Fibroblast of lung (primary cell): ENCODE results near the gene UTF1. TPM values are rescaled to one million over a fixed set of nuclear protein-coding genes. Genes with fewer than 3 reads are reported as not detected.

Experiments used
- DNase-seq, 2 donors: peaks; one replicate each; pipeline versions ENCODE4 v3.0.0 to v3.0.0-alpha.2; 2010; ENCODE audit warnings: low read depth in 2 of 2
- H2AFZ ChIP-seq: 2 replicates; pipeline ENCODE4 v1.5.1; 2012; ENCODE audit warnings: low read length, control low read depth, inconsistent platforms
- H3K27ac ChIP-seq: 2 replicates; pipeline ENCODE4 v1.5.1; 2011; ENCODE audit warnings: low read length, control low read depth; ENCODE audit not compliant: insufficient read depth
- H3K27me3 ChIP-seq: 2 replicates; pipeline ENCODE4 v1.5.1; 2011; ENCODE audit warnings: mild to moderate bottlenecking, low read length; ENCODE audit not compliant: control insufficient read depth, insufficient read depth
- H3K36me3 ChIP-seq: 2 replicates; pipeline ENCODE4 v1.5.1; 2011; ENCODE audit warnings: low read length; ENCODE audit not compliant: control insufficient read depth, insufficient read depth
- H3K4me1 ChIP-seq: 2 replicates; pipeline ENCODE4 v1.5.1; 2011; ENCODE audit warnings: low read length; ENCODE audit not compliant: control insufficient read depth, insufficient read depth; ENCODE audit errors: extremely low read depth
- H3K4me2 ChIP-seq: 2 replicates; pipeline ENCODE4 v1.5.1; 2011; ENCODE audit warnings: low read length, control low read depth; ENCODE audit not compliant: insufficient read depth; ENCODE audit errors: extremely low read depth
- H3K4me3 ChIP-seq, 4 experiments: fragments of 200-600 bp in 1 of 4; sonication (generic) in 1 of 4; replicated peaks in 1 of 4; 2 replicates each; pipeline ENCODE4 v1.5.1; 2011 to 2016; ENCODE audit warnings: low read length in 4 of 4, low read depth in 3 of 4, mild to moderate bottlenecking in 3 of 4, control low read depth in 2 of 4, inconsistent platforms in 1 of 4, mixed read lengths in 1 of 4; ENCODE audit not compliant: insufficient read depth in 1 of 4; ENCODE audit errors: control extremely low read depth in 1 of 4
- H3K79me2 ChIP-seq: 2 replicates; pipeline ENCODE4 v1.5.1; 2012; ENCODE audit warnings: mild to moderate bottlenecking, low read length, inconsistent platforms; ENCODE audit not compliant: control insufficient read depth, insufficient read depth
- H3K9ac ChIP-seq: 2 replicates; pipeline ENCODE4 v1.5.1; 2011; ENCODE audit warnings: mild to moderate bottlenecking, low read length, control low read depth; ENCODE audit not compliant: insufficient read depth
- H3K9me3 ChIP-seq: 2 replicates; pipeline ENCODE4 v1.5.1; 2012; ENCODE audit warnings: low read depth, low read length; ENCODE audit not compliant: control insufficient read depth, insufficient read depth
- H4K20me1 ChIP-seq: 2 replicates; pipeline ENCODE4 v1.5.1; 2011; ENCODE audit warnings: low read length; ENCODE audit not compliant: control insufficient read depth, insufficient read depth; ENCODE audit errors: extremely low read depth
- CTCF ChIP-seq, 2 donors: IDR thresholded peaks in 1 of 2; conservative IDR thresholded peaks in 1 of 2; 1 replicate in 1 of 2; 2 replicates in 1 of 2; pipeline ENCODE4 v1.5.1; 2011 to 2012; ENCODE audit warnings: low read length in 2 of 2, control low read depth in 1 of 2, inconsistent platforms in 1 of 2, low read depth in 1 of 2, mild to moderate bottlenecking in 1 of 2
- EZH2 ChIP-seq: IDR thresholded peaks from 2 replicates; pipeline ENCODE4 v1.5.1; 2012; ENCODE audit warnings: low read length, control low read depth, mild to moderate bottlenecking; ENCODE audit errors: missing control alignments
- polyA plus RNA-seq, 2 donors: library from polyadenylated mRNA; depleted of rRNA in 1 of 2; stranded (reverse) in 1 of 2; unstranded in 1 of 2; fragments of >200 nt; gene quantifications; 2 replicates each; pipeline ENCODE4 v1.2.1, GENCODE V29; 2011 to 2012; ENCODE audit warnings: missing spikeins in 1 of 2
- total RNA-seq: library from RNA; depleted of rRNA; stranded (reverse); fragments of >200 nt; gene quantifications from 2 replicates; pipeline ENCODE4 v1.2.1, GENCODE V29; 2014

The UTF1 gene
- total and polyA plus RNA-seq, 2 donors (not counting 1 experiment from before 2014, with no cell fraction given) = not detected

GRCh38 chr10:133253361-133253955 lies 23.4 kb downstream of the UTF1 start:
- no peak overlapping the region for H3K9ac ChIP-seq
- H2AFZ ChIP-seq = no peak overlapping the region
- DNase-seq = no peak
- H4K20me1 ChIP-seq = no peaks in the 10 kb centered on the region
- no peak overlapping the region for H3K27ac ChIP-seq
- no peak overlapping the region for H3K4me3 ChIP-seq
- H3K9me3 ChIP-seq = no peaks in the 10 kb centered on the region
- TF ChIP-seq EZH2 (no peak), CTCF (conservative IDR thresholded peaks at IDR 0.05 in 1 of 2, IDR thresholded peaks at IDR 0.05 in 1 of 2; ENCODE audit: low read depth in 1 of 2, low read length in 2 of 2) (no peak)
- no peaks in the 10 kb centered on the region for H3K27me3 ChIP-seq
- no peak overlapping the region for H3K4me2 ChIP-seq
- no peaks in the 10 kb centered on the region for H3K36me3 ChIP-seq
- H3K79me2 ChIP-seq = no peaks in the 10 kb centered on the region
- peaks cover 4% of the 10 kb centered on the region for H3K4me1 ChIP-seq

GRCh38 chr10:133254421-133255120 lies 24.6 kb downstream of the UTF1 start:
- H4K20me1 ChIP-seq = no peaks in the 10 kb centered on the region
- no peak overlapping the region for H2AFZ ChIP-seq
- H3K4me3 ChIP-seq = no peak overlapping the region
- no peaks in the 10 kb centered on the region for H3K79me2 ChIP-seq
- no peak overlapping the region for H3K9ac ChIP-seq
- H3K27ac ChIP-seq = no peak overlapping the region
- DNase-seq = no peak
- H3K9me3 ChIP-seq = no peaks in the 10 kb centered on the region
- no peak overlapping the region for H3K4me2 ChIP-seq
- no peaks in the 10 kb centered on the region for H3K36me3 ChIP-seq
- peaks cover 13% of the 10 kb centered on the region for H3K4me1 ChIP-seq
- no peaks in the 10 kb centered on the region for H3K27me3 ChIP-seq
- TF ChIP-seq CTCF (conservative IDR thresholded peaks at IDR 0.05 in 1 of 2, IDR thresholded peaks at IDR 0.05 in 1 of 2; ENCODE audit: low read depth in 1 of 2, low read length in 2 of 2) = no peak
- no peak for TF ChIP-seq EZH2

- no peak overlapping the region for H3K4me3 ChIP-seq
- no peaks in the 10 kb centered on the region for H3K36me3 ChIP-seq
- no peak overlapping the region for H3K4me2 ChIP-seq
- H3K9ac ChIP-seq = no peak overlapping the region
- H2AFZ ChIP-seq = no peak overlapping the region
- no peaks in the 10 kb centered on the region for H3K27me3 ChIP-seq
- no peaks in the 10 kb centered on the region for H3K79me2 ChIP-seq
- no peaks in the 10 kb centered on the region for H4K20me1 ChIP-seq
- TF ChIP-seq EZH2 (no peak), CTCF (conservative IDR thresholded peaks at IDR 0.05 in 1 of 2, IDR thresholded peaks at IDR 0.05 in 1 of 2; ENCODE audit: low read depth in 1 of 2, low read length in 2 of 2) (no peak)
- H3K27ac ChIP-seq = no peak overlapping the region
- peaks cover 20% of the 10 kb centered on the region for H3K4me1 ChIP-seq
- no peaks in the 10 kb centered on the region for H3K9me3 ChIP-seq
- DNase-seq = no peak
Observed at GRCh38 chr10:133255323-133255722, 25.3 kb downstream of the UTF1 start.
